HL-60 (cell line): ENCODE data around the gene ALKBH7.
A peak's percentile ranks its signal among the peaks of the same experiment; 100 is the strongest.

ENCODE experiments used
- DNase-seq, 2 experiments: peaks; one replicate each; pipeline ENCODE4 v3.0.0-alpha.2; 2010 to 2020; ENCODE audit warnings: low read depth in 1 of 2, low spot score in 1 of 2
- H3K27ac ChIP-seq: fragments of 250-450 bp; sonication (Bioruptor Pico); replicated peaks from 2 replicates; pipeline ENCODE4 v1.5.1; 2020; ENCODE audit warnings: mild to moderate bottlenecking, moderate library complexity
- H3K27me3 ChIP-seq: fragments of 250-450 bp; sonication (Bioruptor Pico); 2 replicates; pipeline ENCODE4 v1.5.1; 2021; ENCODE audit warnings: mild to moderate bottlenecking, moderate library complexity; ENCODE audit not compliant: insufficient read depth, poor library complexity, severe bottlenecking
- H3K4me3 ChIP-seq: replicated peaks from 2 replicates; pipeline ENCODE4 v1.5.1; 2011; ENCODE audit warnings: mild to moderate bottlenecking, control low read depth, low read length; ENCODE audit not compliant: insufficient read depth
- CTCF ChIP-seq: IDR thresholded peaks from one replicate; pipeline ENCODE4 v1.5.1; 2011; ENCODE audit warnings: low read length, control low read depth, inconsistent platforms; ENCODE audit not compliant: insufficient read depth
- GABPA ChIP-seq: IDR thresholded peaks from 2 replicates; pipeline ENCODE4 v1.6.1; 2012; ENCODE audit warnings: low read depth
- POLR2AphosphoS5 ChIP-seq: IDR thresholded peaks from 2 replicates; pipeline ENCODE4 v1.6.1; 2012; ENCODE audit warnings: low read depth
- REST ChIP-seq: IDR thresholded peaks from 2 replicates; pipeline ENCODE4 v1.6.1; 2012; ENCODE audit warnings: low read depth; ENCODE audit not compliant: insufficient replicate concordance
- SPI1 ChIP-seq: IDR thresholded peaks from 2 replicates; pipeline ENCODE4 v1.6.1; 2012; ENCODE audit warnings: low read depth, mild to moderate bottlenecking, borderline replicate concordance

The ALKBH7 gene

GRCh38 chr19:6418562-6418932 is 46.0 kb downstream of the ALKBH7 start:
- DNase-seq = no peak
- Histone ChIP-seq H3K4me3 (no peak overlapping the region), H3K27me3 (no peaks in the 10 kb centered on the region), H3K27ac (no peak overlapping the region)
- TF ChIP-seq SPI1 = no peak
- TF ChIP-seq GABPA = no peak
- no peak for TF ChIP-seq REST
- no peak for TF ChIP-seq POLR2AphosphoS5
- no peak for TF ChIP-seq CTCF

- no peaks in the 10 kb centered on the region for H3K27me3 ChIP-seq
- DNase-seq = no peak
- H3K4me3 ChIP-seq = no peak overlapping the region
- no peak for TF ChIP-seq SPI1
- no peak for TF ChIP-seq POLR2AphosphoS5
- no peak for TF ChIP-seq CTCF
- no peak for TF ChIP-seq GABPA
- no peak for TF ChIP-seq REST
- H3K27ac ChIP-seq = no peak overlapping the region
These were observed 48.8 kb downstream of the ALKBH7 start for GRCh38 chr19:6421075-6422014.

GRCh38 chr19:6423499-6424194 is 51.1 kb downstream of the ALKBH7 start:
- H3K27me3 ChIP-seq = no peaks in the 10 kb centered on the region
- peak overlapping the region; percentile 93 for H3K4me3 ChIP-seq
- TF ChIP-seq POLR2AphosphoS5 (no peak; the same call in 1 of the 2 replicates), SPI1 (no peak), REST (no peak), CTCF (no peak), GABPA (no peak)
- DNase-seq = peak in 1 of 2 experiments; percentile 35
- H3K27ac ChIP-seq = peak overlapping the region; percentile 73
